Panc1 (cell line): Measurements from ENCODE around the gene LPP. TPM values are rescaled to one million over a fixed set of nuclear protein-coding genes. Genes with fewer than 3 reads are reported as not detected.

Experiments
- ATAC-seq: fragments of 200-7000 bp; cut with Tn5 transposase; 2 replicates; pipeline ENCODE4 v1.9.1; 2020; ENCODE audit warnings: mild to moderate bottlenecking, moderate library complexity
- BruUV-seq: library from RNA; stranded (reverse); fragments of 400-500 nt; replicated peaks from 2 replicates; lab custom pipeline; 2021; lab: Mats Ljungman, UMichigan
- CTCF ChIA-PET: fragments of 300-600 bp; sonication (Branson Sonifier 250); formaldehyde crosslinking; loops from one replicate; lab custom pipeline; 2022; ENCODE audit warnings: antibody characterized with exemption; lab: Charles Lee
- POLR2A ChIA-PET: fragments of 300-600 bp; sonication (Branson Sonifier 250); formaldehyde crosslinking; loops from one replicate; lab custom pipeline; 2022; ENCODE audit warnings: antibody characterized with exemption; lab: Charles Lee
- DNase-seq: peaks from one replicate; pipeline ENCODE4 v3.0.0-alpha.2; 2010; ENCODE audit warnings: low read depth, low spot score
- H3K27ac ChIP-seq: 2 replicates; pipeline ENCODE4 v1.5.1; 2011; ENCODE audit warnings: mild to moderate bottlenecking, low read length, inconsistent platforms
- H3K27me3 ChIP-seq: fragments of 200-500 bp; sonication (Bioruptor generic); 2 replicates; pipeline ENCODE4 v1.6.0; 2014; ENCODE audit warnings: low read length, inconsistent platforms; ENCODE audit not compliant: control insufficient read depth, insufficient read depth
- H3K36me3 ChIP-seq: fragments of 200-500 bp; sonication (Bioruptor generic); 2 replicates; pipeline ENCODE4 v1.5.1; 2014; ENCODE audit warnings: inconsistent platforms, mild to moderate bottlenecking, low read length, moderate library complexity; ENCODE audit not compliant: control insufficient read depth, insufficient read depth
- H3K4me1 ChIP-seq: 2 replicates; pipeline ENCODE4 v1.5.1; 2011; ENCODE audit warnings: inconsistent platforms, mild to moderate bottlenecking, low read length, moderate library complexity; ENCODE audit not compliant: control insufficient read depth, insufficient read depth
- H3K4me3 ChIP-seq, 2 experiments: 2 replicates each; pipeline ENCODE4 v1.5.1; 2011 to 2012; ENCODE audit warnings: low read depth in 2 of 2, low read length in 2 of 2, mild to moderate bottlenecking in 2 of 2, inconsistent platforms in 1 of 2, moderate library complexity in 1 of 2
- H3K9me3 ChIP-seq: fragments of 200-500 bp; sonication (Bioruptor generic); 2 replicates; pipeline ENCODE4 v1.5.1; 2014; ENCODE audit warnings: low read depth, mild to moderate bottlenecking, inconsistent platforms, low read length, moderate library complexity; ENCODE audit not compliant: control insufficient read depth, insufficient read depth
- POLR2AphosphoS5 ChIP-seq: IDR thresholded peaks from 2 replicates; pipeline ENCODE4 v1.6.1; 2012; ENCODE audit warnings: mild to moderate bottlenecking, low read depth, low read length, moderate library complexity
- REST ChIP-seq, 2 experiments: IDR thresholded peaks; 2 replicates each; pipeline ENCODE4 v1.6.1; 2011 to 2012; ENCODE audit warnings: low read depth in 2 of 2, control low read depth in 1 of 2, low read length in 1 of 2, mild to moderate bottlenecking in 1 of 2, moderate library complexity in 1 of 2; ENCODE audit not compliant: insufficient read depth in 1 of 2
- SIN3A ChIP-seq: IDR thresholded peaks from 2 replicates; pipeline ENCODE4 v1.6.1; 2012; ENCODE audit warnings: low read depth, mild to moderate bottlenecking, low read length, moderate library complexity, borderline replicate concordance; ENCODE audit not compliant: insufficient read depth
- TCF7L2 ChIP-seq: IDR thresholded peaks from 2 replicates; pipeline ENCODE4 v1.6.1; 2011; ENCODE audit warnings: mild to moderate bottlenecking, low read depth, low read length, inconsistent platforms
- in situ Hi-C: cut with HindIII; loops from 2 replicates; pipeline ENCODE4 v1.10.0; 2016; ENCODE audit warnings: low sequenced_read_pairs, low pct_unique_long_range_greater_than_20kb
- intact Hi-C: fragments of 100-400 bp; cut with micrococcal nuclease; formaldehyde crosslinking; loops from one replicate; pipeline ENCODE4 v1.10.0; 2022; ENCODE audit not compliant: unreplicated experiment
- total RNA-seq: library from RNA; stranded (reverse); gene quantifications from one replicate; pipeline ENCODE4 v1.2.1, GENCODE V29; 2021; ENCODE audit not compliant: unreplicated experiment
- TF ChIP-seq, protein P1 (sequence below): fragments of 450-650 bp; IDR thresholded peaks from 2 replicates; pipeline ENCODE4 v1.5.1; 2017; ENCODE audit warnings: mild to moderate bottlenecking

LPP gene
- total RNA-seq, 1 experiment from 2014 or later = 90.0 TPM

DNA sequence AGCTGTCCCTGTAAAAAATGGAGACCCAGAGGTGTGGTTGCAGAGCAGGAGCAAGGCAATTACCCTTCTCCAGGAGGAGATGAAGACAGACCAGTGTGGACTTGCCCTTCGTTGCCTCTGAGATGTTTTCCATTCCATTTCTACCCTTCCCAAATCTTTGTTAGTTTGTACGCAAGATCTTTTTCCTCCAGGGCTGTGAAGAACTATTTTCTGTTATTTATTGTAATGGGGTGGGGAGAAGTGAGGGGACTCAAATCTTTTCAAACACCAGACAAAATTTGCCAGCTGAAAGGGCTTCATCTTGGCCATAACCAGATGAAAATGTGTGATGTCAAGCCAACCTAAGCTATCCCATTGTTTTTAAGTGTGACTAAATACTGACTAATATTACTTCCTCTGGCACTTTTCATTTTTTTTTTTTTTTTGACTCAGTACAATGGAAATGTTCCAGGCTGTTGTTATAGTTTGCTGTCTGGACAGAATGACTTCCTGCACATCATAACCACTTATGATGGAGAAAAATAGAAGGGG lies 746.5 kb downstream of the LPP start:
- Histone ChIP-seq H3K9me3 (no peaks in the 10 kb centered on the region), H3K36me3 (no peaks in the 10 kb centered on the region), H3K27ac (no peak overlapping the region), H3K4me1 (no peaks in the 10 kb centered on the region), H3K27me3 (no peaks in the 10 kb centered on the region), H3K4me3 (no peak overlapping the region)
- ATAC-seq (peak; percentile 75; the same call in 1 of the 2 replicates), DNase-seq (peak; percentile 77)
- ChIA-PET POLR2A (no interaction called here), CTCF (no interaction called here)
- TF ChIP-seq TCF7L2 (no peak), REST (IDR thresholded peaks at IDR 0.05; ENCODE audit: insufficient read depth in 1 of 2, low read depth in 2 of 2, low read length in 1 of 2) (no peak), SIN3A (no peak), POLR2AphosphoS5 (no peak)
- TF ChIP-seq, protein P1, sequence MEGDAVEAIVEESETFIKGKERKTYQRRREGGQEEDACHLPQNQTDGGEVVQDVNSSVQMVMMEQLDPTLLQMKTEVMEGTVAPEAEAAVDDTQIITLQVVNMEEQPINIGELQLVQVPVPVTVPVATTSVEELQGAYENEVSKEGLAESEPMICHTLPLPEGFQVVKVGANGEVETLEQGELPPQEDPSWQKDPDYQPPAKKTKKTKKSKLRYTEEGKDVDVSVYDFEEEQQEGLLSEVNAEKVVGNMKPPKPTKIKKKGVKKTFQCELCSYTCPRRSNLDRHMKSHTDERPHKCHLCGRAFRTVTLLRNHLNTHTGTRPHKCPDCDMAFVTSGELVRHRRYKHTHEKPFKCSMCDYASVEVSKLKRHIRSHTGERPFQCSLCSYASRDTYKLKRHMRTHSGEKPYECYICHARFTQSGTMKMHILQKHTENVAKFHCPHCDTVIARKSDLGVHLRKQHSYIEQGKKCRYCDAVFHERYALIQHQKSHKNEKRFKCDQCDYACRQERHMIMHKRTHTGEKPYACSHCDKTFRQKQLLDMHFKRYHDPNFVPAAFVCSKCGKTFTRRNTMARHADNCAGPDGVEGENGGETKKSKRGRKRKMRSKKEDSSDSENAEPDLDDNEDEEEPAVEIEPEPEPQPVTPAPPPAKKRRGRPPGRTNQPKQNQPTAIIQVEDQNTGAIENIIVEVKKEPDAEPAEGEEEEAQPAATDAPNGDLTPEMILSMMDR = no peak
- intact Hi-C loops (no loop called here), in situ Hi-C loops (no loop called here)
- no TSS peak for BruUV-seq

DNA sequence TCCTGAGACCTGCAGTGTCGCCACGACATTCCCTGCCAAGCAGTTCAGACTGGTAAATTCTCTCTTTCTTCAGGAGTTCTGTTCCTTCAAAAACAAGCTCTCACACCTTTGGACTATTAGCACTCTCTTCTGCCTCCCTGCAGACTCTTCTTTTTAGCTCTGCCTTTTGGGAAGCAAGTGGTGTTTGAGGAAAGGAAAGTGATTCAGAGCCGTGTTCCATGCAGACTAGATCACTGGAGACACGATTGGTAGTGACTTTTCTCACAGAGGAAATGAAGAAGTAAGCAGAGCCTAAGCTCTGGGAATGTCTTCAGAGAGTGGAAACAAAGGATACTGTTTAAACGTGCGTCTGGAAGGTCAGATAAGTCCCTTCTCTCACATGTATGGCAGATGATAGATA lies 747.2 kb downstream of the LPP start:
- ChIA-PET CTCF (no interaction called here), POLR2A (no interaction called here)
- DNase-seq (no peak), ATAC-seq (no peak)
- Histone ChIP-seq H3K4me3 (no peak overlapping the region), H3K27me3 (no peaks in the 10 kb centered on the region), H3K36me3 (no peaks in the 10 kb centered on the region), H3K4me1 (no peaks in the 10 kb centered on the region), H3K27ac (no peak overlapping the region), H3K9me3 (no peaks in the 10 kb centered on the region)
- intact Hi-C loops (no loop called here), in situ Hi-C loops (no loop called here)
- BruUV-seq = no TSS peak
- TF ChIP-seq, protein P1 = no peak
- no peak for TF ChIP-seq TCF7L2
- no peak for TF ChIP-seq SIN3A
- TF ChIP-seq POLR2AphosphoS5 = no peak
- TF ChIP-seq REST (IDR thresholded peaks at IDR 0.05; ENCODE audit: insufficient read depth in 1 of 2, low read depth in 2 of 2, low read length in 1 of 2) = no peak
